Measurements from ENCODE around the gene NEDD8.
"Not testable (repeated sequence)": the region's sequence is repeated elsewhere in the genome, so short reads cannot be mapped to it uniquely, and the experiment has no call there.

Gene NEDD8

GRCh38 chr14:24249230-24250021, 17.3 kb upstream of the NEDD8 start:
- TF ChIP-seq, protein P1, sequence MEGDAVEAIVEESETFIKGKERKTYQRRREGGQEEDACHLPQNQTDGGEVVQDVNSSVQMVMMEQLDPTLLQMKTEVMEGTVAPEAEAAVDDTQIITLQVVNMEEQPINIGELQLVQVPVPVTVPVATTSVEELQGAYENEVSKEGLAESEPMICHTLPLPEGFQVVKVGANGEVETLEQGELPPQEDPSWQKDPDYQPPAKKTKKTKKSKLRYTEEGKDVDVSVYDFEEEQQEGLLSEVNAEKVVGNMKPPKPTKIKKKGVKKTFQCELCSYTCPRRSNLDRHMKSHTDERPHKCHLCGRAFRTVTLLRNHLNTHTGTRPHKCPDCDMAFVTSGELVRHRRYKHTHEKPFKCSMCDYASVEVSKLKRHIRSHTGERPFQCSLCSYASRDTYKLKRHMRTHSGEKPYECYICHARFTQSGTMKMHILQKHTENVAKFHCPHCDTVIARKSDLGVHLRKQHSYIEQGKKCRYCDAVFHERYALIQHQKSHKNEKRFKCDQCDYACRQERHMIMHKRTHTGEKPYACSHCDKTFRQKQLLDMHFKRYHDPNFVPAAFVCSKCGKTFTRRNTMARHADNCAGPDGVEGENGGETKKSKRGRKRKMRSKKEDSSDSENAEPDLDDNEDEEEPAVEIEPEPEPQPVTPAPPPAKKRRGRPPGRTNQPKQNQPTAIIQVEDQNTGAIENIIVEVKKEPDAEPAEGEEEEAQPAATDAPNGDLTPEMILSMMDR (IDR thresholded peaks at IDR 0.05; ENCODE audit: low read depth, low read length, missing control alignments), result no peak
- no peak overlapping the region for H3K4me3 ChIP-seq (ENCODE audit: low read depth, low read length)
- in situ Hi-C loops (cut with HindIII; ENCODE audit: low sequenced_read_pairs), result no loop called here
- DNase-seq (ENCODE audit: low read depth), result no peak

DNA sequence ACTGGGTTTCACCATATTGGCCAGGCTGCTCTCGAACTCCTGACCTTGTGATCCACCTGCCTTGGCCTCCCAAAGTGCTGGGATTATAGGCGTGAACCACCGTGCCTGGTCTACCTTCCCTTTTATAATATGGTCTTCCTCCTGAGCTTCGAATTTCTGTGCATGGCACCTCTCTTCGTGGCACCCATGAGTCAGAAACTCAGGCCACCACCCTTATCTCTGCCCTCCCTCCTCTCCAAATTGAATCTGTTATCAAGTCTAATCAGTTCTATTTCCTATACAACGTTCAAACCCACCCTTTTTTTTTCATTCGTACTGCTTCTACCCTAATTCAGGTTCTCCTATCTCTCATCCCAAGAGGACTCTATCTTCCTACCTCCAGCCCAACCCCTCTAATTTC, 15.3 kb upstream of the NEDD8 start:
- in situ Hi-C loops (cut with HindIII; ENCODE audit: low sequenced_read_pairs), result no loop called here
- H3K4me3 ChIP-seq (ENCODE audit: low read depth, low read length), result no peak overlapping the region
- TF ChIP-seq, protein P1 (IDR thresholded peaks at IDR 0.05; ENCODE audit: low read depth, low read length, missing control alignments), result no peak
- no peak for DNase-seq (ENCODE audit: low read depth)

- no peak overlapping the region for H3K4me3 ChIP-seq (ENCODE audit: low read depth, low read length)
- in situ Hi-C loops (cut with HindIII; ENCODE audit: low sequenced_read_pairs), result no loop called here
- DNase-seq (ENCODE audit: low read depth), result no peak
- TF ChIP-seq, protein P1 (IDR thresholded peaks at IDR 0.05; ENCODE audit: low read depth, low read length, missing control alignments), result no peak
These were observed 14.6 kb upstream of the NEDD8 start for GRCh38 chr14:24246765-24247212.

- H3K4me3 ChIP-seq (ENCODE audit: low read depth, low read length); in situ Hi-C loops (cut with HindIII; ENCODE audit: low sequenced_read_pairs): not testable (repeated sequence)
These were observed 13.2 kb upstream of the NEDD8 start for GRCh38 chr14:24245350-24245749.

GRCh38 chr14:24243336-24243836, 11.2 kb upstream of the NEDD8 start:
- TF ChIP-seq, protein P1 (IDR thresholded peaks at IDR 0.05; ENCODE audit: low read depth, low read length, missing control alignments), result no peak
- peak overlapping the region; percentile 73 for H3K4me3 ChIP-seq (ENCODE audit: low read depth, low read length)
- no peak for DNase-seq (ENCODE audit: low read depth)
- in situ Hi-C loops (cut with HindIII; ENCODE audit: low sequenced_read_pairs), result no loop called here

More at GRCh38 chr14:24245350-24245749, 13.2 kb upstream of the NEDD8 start:
- not testable (repeated sequence) for DNase-seq (ENCODE audit: low read depth)

DNA sequence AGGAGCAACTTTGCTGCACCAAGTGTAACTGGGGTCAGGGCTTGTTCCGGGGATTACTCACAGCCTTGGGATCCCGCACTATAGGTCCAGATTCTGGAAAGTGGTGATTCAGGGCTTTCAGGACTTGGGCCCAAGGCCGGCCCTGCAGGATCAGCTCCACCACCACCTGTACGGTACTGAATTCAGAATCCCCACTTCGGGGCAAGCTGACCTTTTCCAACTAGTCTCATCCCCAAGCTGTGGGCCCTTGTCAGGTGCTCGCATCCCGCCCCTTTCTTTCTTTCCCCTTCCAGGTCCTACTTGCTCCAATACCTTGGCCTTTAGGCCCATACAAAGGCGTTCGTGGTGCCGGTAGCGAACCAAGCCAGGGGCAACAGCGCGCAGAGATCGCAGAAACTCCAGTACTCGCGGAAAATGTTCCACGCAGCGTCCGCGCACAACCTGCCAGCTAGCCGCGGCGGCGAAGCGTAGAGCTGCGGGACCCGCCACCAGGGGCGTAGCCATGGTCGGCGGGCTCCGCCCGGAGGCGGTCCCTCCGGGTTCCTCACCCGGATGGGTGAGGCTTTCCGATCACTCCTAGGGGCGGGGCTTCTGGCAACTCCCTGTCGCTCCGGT, 9.8 kb upstream of the NEDD8 start:
- TF ChIP-seq, protein P1 (IDR thresholded peaks at IDR 0.05; ENCODE audit: low read depth, low read length, missing control alignments), result peak; percentile 51
- peak; percentile 75 for DNase-seq (ENCODE audit: low read depth)
- H3K4me3 ChIP-seq (ENCODE audit: low read depth, low read length), result peak overlapping the region; percentile 73
- in situ Hi-C loops (cut with HindIII; ENCODE audit: low sequenced_read_pairs), result no loop called here

Data from astrocyte of the cerebellum (primary cell).